ENCODE data around the gene NINJ1.

The NINJ1 gene, protein sequence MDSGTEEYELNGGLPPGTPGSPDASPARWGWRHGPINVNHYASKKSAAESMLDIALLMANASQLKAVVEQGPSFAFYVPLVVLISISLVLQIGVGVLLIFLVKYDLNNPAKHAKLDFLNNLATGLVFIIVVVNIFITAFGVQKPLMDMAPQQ

GRCh38 chr9:93134015-93134739, at the start of gene NINJ1:
NINJ1 (minus strand) TSS chr9:93134251; CDS start chr9:93134217, 34 bp downstream.
- DNase-seq (ENCODE audit: low read depth): no peak
- peak within 1 kb of the TSS; percentile 65 for H3K4me3 ChIP-seq (ENCODE audit: low read length)
- TF ChIP-seq, protein P1, sequence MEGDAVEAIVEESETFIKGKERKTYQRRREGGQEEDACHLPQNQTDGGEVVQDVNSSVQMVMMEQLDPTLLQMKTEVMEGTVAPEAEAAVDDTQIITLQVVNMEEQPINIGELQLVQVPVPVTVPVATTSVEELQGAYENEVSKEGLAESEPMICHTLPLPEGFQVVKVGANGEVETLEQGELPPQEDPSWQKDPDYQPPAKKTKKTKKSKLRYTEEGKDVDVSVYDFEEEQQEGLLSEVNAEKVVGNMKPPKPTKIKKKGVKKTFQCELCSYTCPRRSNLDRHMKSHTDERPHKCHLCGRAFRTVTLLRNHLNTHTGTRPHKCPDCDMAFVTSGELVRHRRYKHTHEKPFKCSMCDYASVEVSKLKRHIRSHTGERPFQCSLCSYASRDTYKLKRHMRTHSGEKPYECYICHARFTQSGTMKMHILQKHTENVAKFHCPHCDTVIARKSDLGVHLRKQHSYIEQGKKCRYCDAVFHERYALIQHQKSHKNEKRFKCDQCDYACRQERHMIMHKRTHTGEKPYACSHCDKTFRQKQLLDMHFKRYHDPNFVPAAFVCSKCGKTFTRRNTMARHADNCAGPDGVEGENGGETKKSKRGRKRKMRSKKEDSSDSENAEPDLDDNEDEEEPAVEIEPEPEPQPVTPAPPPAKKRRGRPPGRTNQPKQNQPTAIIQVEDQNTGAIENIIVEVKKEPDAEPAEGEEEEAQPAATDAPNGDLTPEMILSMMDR (conservative IDR thresholded peaks at IDR 0.05; ENCODE audit: low read depth, low read length): no peak

DNA sequence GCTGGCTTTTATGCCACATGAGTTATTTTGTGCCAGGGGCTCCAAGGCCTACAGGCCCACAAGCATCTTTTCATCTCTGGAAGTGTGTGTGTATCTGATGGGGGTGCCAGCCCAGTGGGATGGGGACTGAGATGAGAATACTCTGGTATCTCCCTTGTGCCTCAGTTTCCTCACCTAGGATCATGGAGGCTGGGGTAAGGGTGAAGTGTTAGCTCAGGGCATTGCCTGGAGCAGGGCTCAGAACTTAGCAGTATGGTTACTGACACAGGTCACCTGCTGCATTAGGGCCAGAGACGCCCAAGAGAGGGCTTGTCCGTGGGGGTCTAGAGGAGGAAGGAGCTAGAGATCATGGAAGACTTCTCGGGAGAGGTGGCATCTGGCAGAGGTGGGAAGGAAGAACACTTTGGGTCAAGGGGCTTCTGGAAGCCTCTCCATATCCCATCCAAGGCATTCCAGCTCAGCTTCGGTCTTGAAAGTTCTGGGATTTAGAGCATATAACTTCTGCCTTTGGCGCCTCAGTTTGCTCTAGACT, 49.1 kb upstream of the NINJ1 start:
- peak overlapping the region; percentile 52 for H3K4me3 ChIP-seq (ENCODE audit: low read length)
- TF ChIP-seq, protein P1 (conservative IDR thresholded peaks at IDR 0.05; ENCODE audit: low read depth, low read length): no peak
- DNase-seq (ENCODE audit: low read depth): no peak

DNA sequence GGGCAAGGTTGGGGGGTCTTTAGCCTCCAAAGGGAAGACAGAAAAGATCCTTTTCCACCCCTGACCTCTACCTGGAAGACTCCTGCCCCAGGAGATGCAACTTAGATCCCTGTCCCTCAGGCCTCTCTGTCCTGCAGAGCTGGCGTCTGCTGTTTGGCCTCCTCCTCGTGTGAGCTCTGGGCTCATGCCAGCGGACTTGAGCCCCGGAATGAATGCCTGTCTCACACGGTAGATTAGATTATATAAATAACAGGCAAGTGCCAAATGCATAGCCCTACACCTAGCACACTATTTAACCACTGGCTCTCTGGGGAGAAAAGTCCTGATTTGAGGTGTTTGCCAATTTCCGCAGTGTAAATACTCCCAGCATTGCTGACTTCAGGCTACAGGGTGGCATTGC, 48.5 kb upstream of the NINJ1 start:
- TF ChIP-seq, protein P1 (conservative IDR thresholded peaks at IDR 0.05; ENCODE audit: low read depth, low read length): no peak
- DNase-seq (ENCODE audit: low read depth): no peak
- no peak overlapping the region for H3K4me3 ChIP-seq (ENCODE audit: low read length)

- TF ChIP-seq, protein P1 (conservative IDR thresholded peaks at IDR 0.05; ENCODE audit: low read depth, low read length): no peak
- no peak for DNase-seq (ENCODE audit: low read depth)
- no peak overlapping the region for H3K4me3 ChIP-seq (ENCODE audit: low read length)
Observed at GRCh38 chr9:93181672-93182435, 47.8 kb upstream of the NINJ1 start.

GRCh38 chr9:93180938-93181337, 46.9 kb upstream of the NINJ1 start:
- TF ChIP-seq, protein P1 (conservative IDR thresholded peaks at IDR 0.05; ENCODE audit: low read depth, low read length): no peak
- H3K4me3 ChIP-seq (ENCODE audit: low read length): no peak overlapping the region
- no peak for DNase-seq (ENCODE audit: low read depth)

- TF ChIP-seq, protein P1 (conservative IDR thresholded peaks at IDR 0.05; ENCODE audit: low read depth, low read length): no peak
- DNase-seq (ENCODE audit: low read depth): no peak
- no peak overlapping the region for H3K4me3 ChIP-seq (ENCODE audit: low read length)
Observed at GRCh38 chr9:93178851-93179786, 45.1 kb upstream of the NINJ1 start.

Measured in retinal pigment epithelial cell (primary cell).